AG09309 (cell line): Measurements from ENCODE around the gene MEAK7.

ENCODE experiments used
- DNase-seq: peaks from one replicate; pipeline ENCODE4 v3.0.0-alpha.2; 2010; ENCODE audit warnings: low read depth
- H3K4me3 ChIP-seq: 2 replicates; pipeline ENCODE4 v1.5.1; 2011; ENCODE audit warnings: mild to moderate bottlenecking, low read depth, low read length, moderate library complexity; ENCODE audit not compliant: control insufficient read depth
- CTCF ChIP-seq: IDR thresholded peaks from 2 replicates; pipeline ENCODE4 v1.5.1; 2011; ENCODE audit warnings: mild to moderate bottlenecking, low read depth, low read length, inconsistent platforms; ENCODE audit not compliant: insufficient read depth, control insufficient read depth; ENCODE audit errors: missing control alignments

MEAK7 gene

GRCh38 chr16:84504420-84505248 lies at the start of gene MEAK7:
MEAK7 (minus strand) TSS chr16:84504659; CDS start chr16:84498086, 6,573 bp downstream.
- DNase-seq: peak; percentile 93
- TF ChIP-seq CTCF: no peak
- H3K4me3 ChIP-seq: peak within 1 kb of the TSS; percentile 80

GRCh38 chr16:84553873-84554399 lies 49.5 kb upstream of the MEAK7 start:
- no peak overlapping the region for H3K4me3 ChIP-seq
- no peak for TF ChIP-seq CTCF
- DNase-seq: no peak

GRCh38 chr16:84552135-84552534 lies 47.7 kb upstream of the MEAK7 start:
- TF ChIP-seq CTCF: no peak
- H3K4me3 ChIP-seq: no peak overlapping the region
- DNase-seq: no peak

- DNase-seq: no peak
- no peak for TF ChIP-seq CTCF
- no peak overlapping the region for H3K4me3 ChIP-seq
These were observed 45.6 kb upstream of the MEAK7 start for GRCh38 chr16:84550096-84550495.

- DNase-seq: no peak
- TF ChIP-seq CTCF: no peak
- no peak overlapping the region for H3K4me3 ChIP-seq
These were observed 44.7 kb upstream of the MEAK7 start for GRCh38 chr16:84548971-84549844.

- DNase-seq: no peak
- no peak overlapping the region for H3K4me3 ChIP-seq
- no peak for TF ChIP-seq CTCF
These were observed 44.0 kb upstream of the MEAK7 start for GRCh38 chr16:84548508-84548907.
